ENCODE measurements around the gene PLEKHA1.

The PLEKHA1 gene

GRCh38 chr10:122347170-122347841, 27.2 kb upstream of the PLEKHA1 start:
- DNase-seq = no peak

- no peak for DNase-seq
These were observed 26.0 kb upstream of the PLEKHA1 start for GRCh38 chr10:122348512-122348911.

- DNase-seq = no peak
These were observed 25.6 kb upstream of the PLEKHA1 start for GRCh38 chr10:122348935-122349361.

- no peak for DNase-seq
These were observed 24.6 kb upstream of the PLEKHA1 start for GRCh38 chr10:122349758-122350369.

- no peak for DNase-seq
These were observed 23.6 kb upstream of the PLEKHA1 start for GRCh38 chr10:122350893-122351292.

GRCh38 chr10:122352817-122353525, 21.5 kb upstream of the PLEKHA1 start:
- DNase-seq = no peak

GRCh38 chr10:122354383-122354782, 20.1 kb upstream of the PLEKHA1 start:
- no peak for DNase-seq

- DNase-seq = no peak
These were observed 16.8 kb upstream of the PLEKHA1 start for GRCh38 chr10:122357685-122358084.

GRCh38 chr10:122359621-122360020, 14.9 kb upstream of the PLEKHA1 start:
- DNase-seq = no peak

GRCh38 chr10:122361046-122361445, 13.5 kb upstream of the PLEKHA1 start:
- no peak for DNase-seq

GRCh38 chr10:122362031-122362592, 12.4 kb upstream of the PLEKHA1 start:
- no peak for DNase-seq

GRCh38 chr10:122362621-122363020, 11.9 kb upstream of the PLEKHA1 start:
- no peak for DNase-seq

- no peak for DNase-seq
These were observed 11.2 kb upstream of the PLEKHA1 start for GRCh38 chr10:122363311-122363710.

GRCh38 chr10:122363722-122364463, 10.6 kb upstream of the PLEKHA1 start:
- no peak for DNase-seq

GRCh38 chr10:122368502-122369254, 5.8 kb upstream of the PLEKHA1 start:
- no peak for DNase-seq

- no peak for DNase-seq
These were observed 1.4 kb upstream of the PLEKHA1 start for GRCh38 chr10:122373108-122373507.

GRCh38 chr10:122373721-122374120, 787 bp upstream of the PLEKHA1 start:
- no peak for DNase-seq

- DNase-seq = no peak
These were observed 561 bp downstream of the PLEKHA1 start for GRCh38 chr10:122374859-122375678.

- no peak for DNase-seq
These were observed 1.2 kb downstream of the PLEKHA1 start for GRCh38 chr10:122375679-122376160.

- DNase-seq = no peak
These were observed 2.0 kb downstream of the PLEKHA1 start for GRCh38 chr10:122376364-122376961.

GRCh38 chr10:122379041-122379440, 4.5 kb downstream of the PLEKHA1 start:
- no peak for DNase-seq

All from NCI-H2029 treated with DMSO at 0.1 percent for 48 hours (cell line).